GM21786 (cell line): ENCODE results near the gene ZNF813.
"Not testable (repeated sequence)": the region's sequence is repeated elsewhere in the genome, so short reads cannot be mapped to it uniquely, and the experiment has no call there.

Experiments used
- ATAC-seq: cut with Tn5 transposase; IDR thresholded peaks from one replicate; pipeline ENCODE4 v1.9.1; 2021; ENCODE audit not compliant: unreplicated experiment

ZNF813 gene

GRCh38 chr19:53475470-53475869 is 7.9 kb downstream of the ZNF813 start:
- not testable (repeated sequence) for ATAC-seq

GRCh38 chr19:53483751-53484150 is 16.2 kb downstream of the ZNF813 start:
- not testable (repeated sequence) for ATAC-seq

- ATAC-seq, result no peak
Measured at GRCh38 chr19:53485046-53486004, 17.8 kb downstream of the ZNF813 start.

- no peak for ATAC-seq
Measured at GRCh38 chr19:53492153-53492552, 24.6 kb downstream of the ZNF813 start.

GRCh38 chr19:53497311-53498023 is 29.9 kb downstream of the ZNF813 start:
- ATAC-seq, result not testable (repeated sequence)

- ATAC-seq, result not testable (repeated sequence)
Measured at GRCh38 chr19:53498024-53498395, 30.5 kb downstream of the ZNF813 start.

GRCh38 chr19:53503151-53503550 is 35.6 kb downstream of the ZNF813 start:
- not testable (repeated sequence) for ATAC-seq

GRCh38 chr19:53503671-53504364 is 36.3 kb downstream of the ZNF813 start:
- not testable (repeated sequence) for ATAC-seq

GRCh38 chr19:53504365-53504703 is 36.8 kb downstream of the ZNF813 start:
- not testable (repeated sequence) for ATAC-seq

GRCh38 chr19:53504885-53505284 is 37.4 kb downstream of the ZNF813 start:
- ATAC-seq, result no peak

GRCh38 chr19:53506728-53507127 is 39.2 kb downstream of the ZNF813 start:
- no peak for ATAC-seq

GRCh38 chr19:53507523-53508442 is 40.2 kb downstream of the ZNF813 start:
- no peak for ATAC-seq

- ATAC-seq, result no peak
Measured at GRCh38 chr19:53509443-53509842, 41.9 kb downstream of the ZNF813 start.

- no peak for ATAC-seq
Measured at GRCh38 chr19:53509845-53510244, 42.3 kb downstream of the ZNF813 start.

- no peak for ATAC-seq
Measured at GRCh38 chr19:53511357-53511756, 43.8 kb downstream of the ZNF813 start.

- no peak for ATAC-seq
Measured at GRCh38 chr19:53511933-53512374, 44.4 kb downstream of the ZNF813 start.

GRCh38 chr19:53515047-53515446 is 47.5 kb downstream of the ZNF813 start:
- ATAC-seq, result not testable (repeated sequence)

GRCh38 chr19:53517114-53517741 is 49.7 kb downstream of the ZNF813 start:
- ATAC-seq, result no peak

GRCh38 chr19:53518121-53518520 is 50.6 kb downstream of the ZNF813 start:
- ATAC-seq, result no peak

GRCh38 chr19:53518716-53519115 is 51.2 kb downstream of the ZNF813 start:
- ATAC-seq, result no peak
